Testis (tissue), 3 donors: ENCODE measurements around the gene PPARA. TPM values are rescaled to one million over a fixed set of nuclear protein-coding genes. Genes with fewer than 3 reads are reported as not detected.
"Not testable (repeated sequence)": the region's sequence is repeated elsewhere in the genome, so short reads cannot be mapped to it uniquely, and the experiment has no call there.

ENCODE experiments used
- DNase-seq: peaks from one replicate; pipeline ENCODE4 v3.0.0-alpha.2; 2019
- H3K27ac ChIP-seq, 2 donors: fragments of 200-600 bp; sonication (generic); one replicate each; pipeline ENCODE4 v1.5.1; 2019
- H3K27me3 ChIP-seq: fragments of 200-600 bp; sonication (generic); one replicate; pipeline ENCODE4 v1.5.1; 2019
- H3K36me3 ChIP-seq: fragments of 200-600 bp; sonication (generic); one replicate; pipeline ENCODE4 v1.5.1; 2017; ENCODE audit warnings: low read depth; ENCODE audit errors: missing control alignments
- H3K4me1 ChIP-seq: fragments of 200-600 bp; sonication (generic); one replicate; pipeline ENCODE4 v1.5.1; 2019
- H3K4me3 ChIP-seq, 2 donors: fragments of 200-600 bp; sonication (generic); one replicate each; pipeline ENCODE4 v1.5.1; 2017 to 2019
- H3K9me3 ChIP-seq: fragments of 200-600 bp; sonication (generic); one replicate; pipeline ENCODE4 v1.5.1; 2017
- POLR2A ChIP-seq: fragments of 450-650 bp; IDR thresholded peaks from one replicate; pipeline ENCODE4 v1.6.1; 2017; ENCODE audit warnings: antibody characterized with exemption, mild to moderate bottlenecking, moderate library complexity
- WGBS, 2 donors: methylation state at CpG; one replicate each; pipeline ENCODE4 v1.1.5; 2018; 5-methylcytosine and 5-hydroxymethylcytosine counted together
- intact Hi-C: fragments of 100-400 bp; cut with DNase I; formaldehyde crosslinking; loops from one replicate; pipeline ENCODE4 v1.15.1; 2023; ENCODE audit warnings: low total_unique reads
- polyA plus RNA-seq: library from polyadenylated mRNA; stranded (reverse); fragments of 350-450 nt; fragmentation: Illumina TruSeq; extraction: RNeasy Lipid Tissue Mini Kit (QIAGEN cat#74804); gene quantifications from one replicate; pipeline ENCODE4 v1.2.3, GENCODE V29; 2014; ENCODE audit warnings: low read depth, low replicate concordance; ENCODE audit not compliant: insufficient read depth
- total RNA-seq, 2 donors: library from RNA; depleted of rRNA; stranded (reverse); fragments of >200 nt; gene quantifications; one replicate each; pipeline ENCODE4 v1.2.3, GENCODE V29; 2016
- TF ChIP-seq, protein P1 (sequence below), 3 experiments: fragments of 450-650 bp in 2 of 3; fragments of 200-600 bp in 1 of 3; sonication (generic) in 1 of 3; IDR thresholded peaks; one replicate each; pipeline ENCODE4 v1.5.1; 2016 to 2019; ENCODE audit warnings: antibody characterized with exemption in 3 of 3, mild to moderate bottlenecking in 2 of 3, moderate library complexity in 1 of 3

The PPARA gene
- total and polyA plus RNA-seq, 3 donors from 2014 or later, result 4.8 to 19.9 (median 18.1) TPM

DNA sequence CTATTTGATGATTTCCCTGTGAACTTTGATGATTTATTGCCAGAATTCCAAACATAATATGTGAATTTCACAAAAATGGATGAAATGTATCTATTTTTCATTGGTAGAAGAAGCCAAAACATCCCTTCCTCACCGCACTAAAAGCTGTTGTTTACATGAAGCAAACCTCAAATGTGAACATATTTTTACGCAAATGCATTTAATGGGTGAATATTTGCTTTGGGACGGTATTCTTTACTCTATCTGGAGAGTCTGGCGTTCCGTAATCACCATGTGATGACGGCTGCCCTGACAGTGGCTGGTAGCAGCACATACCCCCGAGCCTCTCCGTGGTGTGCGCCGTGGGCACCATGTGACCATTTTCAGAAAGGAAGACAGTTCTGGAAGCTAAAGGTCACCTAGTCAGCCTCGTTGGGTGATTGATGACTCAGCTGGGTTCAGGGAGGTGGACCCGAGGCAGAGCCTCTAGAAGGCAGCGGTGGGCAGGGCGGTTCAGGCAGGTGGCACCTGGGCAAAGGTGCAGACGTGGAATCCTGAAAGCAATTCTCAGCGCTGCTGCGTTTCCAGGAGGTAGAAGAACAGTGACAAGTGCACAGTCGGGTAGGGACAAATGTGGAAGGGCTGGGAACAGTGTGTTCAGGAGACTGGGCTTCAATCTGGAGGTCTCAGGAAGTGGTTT is 45.3 kb downstream of the PPARA start:
- H3K4me1 ChIP-seq, result peaks cover 12% of the 10 kb centered on the region
- TF ChIP-seq, protein P1, sequence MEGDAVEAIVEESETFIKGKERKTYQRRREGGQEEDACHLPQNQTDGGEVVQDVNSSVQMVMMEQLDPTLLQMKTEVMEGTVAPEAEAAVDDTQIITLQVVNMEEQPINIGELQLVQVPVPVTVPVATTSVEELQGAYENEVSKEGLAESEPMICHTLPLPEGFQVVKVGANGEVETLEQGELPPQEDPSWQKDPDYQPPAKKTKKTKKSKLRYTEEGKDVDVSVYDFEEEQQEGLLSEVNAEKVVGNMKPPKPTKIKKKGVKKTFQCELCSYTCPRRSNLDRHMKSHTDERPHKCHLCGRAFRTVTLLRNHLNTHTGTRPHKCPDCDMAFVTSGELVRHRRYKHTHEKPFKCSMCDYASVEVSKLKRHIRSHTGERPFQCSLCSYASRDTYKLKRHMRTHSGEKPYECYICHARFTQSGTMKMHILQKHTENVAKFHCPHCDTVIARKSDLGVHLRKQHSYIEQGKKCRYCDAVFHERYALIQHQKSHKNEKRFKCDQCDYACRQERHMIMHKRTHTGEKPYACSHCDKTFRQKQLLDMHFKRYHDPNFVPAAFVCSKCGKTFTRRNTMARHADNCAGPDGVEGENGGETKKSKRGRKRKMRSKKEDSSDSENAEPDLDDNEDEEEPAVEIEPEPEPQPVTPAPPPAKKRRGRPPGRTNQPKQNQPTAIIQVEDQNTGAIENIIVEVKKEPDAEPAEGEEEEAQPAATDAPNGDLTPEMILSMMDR (IDR thresholded peaks at IDR 0.05), result no peak
- no peaks in the 10 kb centered on the region for H3K9me3 ChIP-seq
- no peaks in the 10 kb centered on the region for H3K36me3 ChIP-seq
- no peaks in the 10 kb centered on the region for H3K27me3 ChIP-seq
- no peak overlapping the region for H3K4me3 ChIP-seq
- WGBS, 2 donors, result 90 to 91% methylated on average over 18 of the region's 18 CpGs
- intact Hi-C loops, result no loop called here
- no peak overlapping the region for H3K27ac ChIP-seq
- no peak for DNase-seq

GRCh38 chr22:46196278-46196677 is 46.0 kb downstream of the PPARA start:
- DNase-seq, result no peak
- TF ChIP-seq, protein P1 (IDR thresholded peaks at IDR 0.05), result no peak
- no peak for TF ChIP-seq POLR2A
- no peaks in the 10 kb centered on the region for H3K9me3 ChIP-seq
- H3K4me1 ChIP-seq, result peaks cover 7% of the 10 kb centered on the region
- no peaks in the 10 kb centered on the region for H3K27me3 ChIP-seq
- H3K4me3 ChIP-seq, result no peak overlapping the region
- WGBS, 2 donors, result 66 to 72% methylated on average over 8 of the region's 8 CpGs
- no peak overlapping the region for H3K27ac ChIP-seq
- intact Hi-C loops, result no loop called here
- no peaks in the 10 kb centered on the region for H3K36me3 ChIP-seq

GRCh38 chr22:46198274-46198673 is 47.9 kb downstream of the PPARA start:
- H3K9me3 ChIP-seq, result no peaks in the 10 kb centered on the region
- no peak overlapping the region for H3K4me3 ChIP-seq
- 75 to 79% methylated on average over 18 of the region's 18 CpGs for WGBS, 2 donors
- no peak for DNase-seq
- H3K36me3 ChIP-seq, result no peaks in the 10 kb centered on the region
- no peaks in the 10 kb centered on the region for H3K27me3 ChIP-seq
- H3K27ac ChIP-seq, result no peak overlapping the region
- peaks cover 7% of the 10 kb centered on the region for H3K4me1 ChIP-seq
- TF ChIP-seq, protein P1 (IDR thresholded peaks at IDR 0.05), result no peak
- intact Hi-C loops, result no loop called here

- WGBS, 2 donors, result 86% methylated on average over 11 to 18 of the region's 18 CpGs
- H3K9me3 ChIP-seq, H3K27ac ChIP-seq, H3K4me1 ChIP-seq, H3K36me3 ChIP-seq, DNase-seq, intact Hi-C loops, H3K27me3 ChIP-seq, H3K4me3 ChIP-seq: not testable (repeated sequence)
Observed at GRCh38 chr22:46198806-46199205, 48.5 kb downstream of the PPARA start.

GRCh38 chr22:46201059-46201757 is 50.9 kb downstream of the PPARA start:
- no peak overlapping the region for H3K27ac ChIP-seq
- DNase-seq, result no peak
- no peaks in the 10 kb centered on the region for H3K36me3 ChIP-seq
- no peak overlapping the region for H3K4me3 ChIP-seq
- peaks cover 6% of the 10 kb centered on the region for H3K4me1 ChIP-seq
- H3K27me3 ChIP-seq, result no peaks in the 10 kb centered on the region
- intact Hi-C loops, result no loop called here
- no peaks in the 10 kb centered on the region for H3K9me3 ChIP-seq
- no peak for TF ChIP-seq POLR2A
- TF ChIP-seq, protein P1 (IDR thresholded peaks at IDR 0.05), result no peak
- WGBS, 2 donors, result 71% methylated on average over 17 of the region's 17 CpGs
